ENCODE data around the gene NOP14.
"Not testable (repeated sequence)": the region's sequence is repeated elsewhere in the genome, so short reads cannot be mapped to it uniquely, and the experiment has no call there.

Gene NOP14

DNA sequence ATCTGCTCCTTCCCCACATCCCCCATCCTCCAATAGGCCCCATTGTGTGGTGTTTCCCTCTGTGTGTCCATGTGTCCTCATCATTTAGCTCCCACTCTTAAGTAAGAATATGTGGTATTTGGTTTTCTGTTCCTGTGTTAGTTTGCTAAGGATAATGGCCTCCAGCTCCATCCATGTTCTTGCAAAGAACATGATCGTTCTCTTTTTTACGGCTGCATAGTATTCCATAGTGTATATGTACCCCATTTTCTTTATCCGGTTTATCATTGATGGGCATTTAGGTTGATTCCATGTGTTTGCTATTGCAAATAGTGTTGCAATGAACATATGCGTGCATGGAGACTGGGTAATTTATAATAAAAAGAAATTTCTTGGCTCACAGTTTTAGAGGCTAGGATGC, 31.7 kb upstream of the NOP14 start:
- H3K4me1 ChIP-seq (ENCODE audit: control insufficient read depth in 1 of 2, insufficient read depth in 2 of 2, low read length in 2 of 2) = no peaks in the 10 kb centered on the region
- no peak overlapping the region for H3K4me3 ChIP-seq (ENCODE audit: low read depth, low read length)
- H2AFZ ChIP-seq (ENCODE audit: insufficient read depth, low read length, poor library complexity) = no peak overlapping the region
- no peak overlapping the region for H3K14ac ChIP-seq (ENCODE audit: low read length)
- H3K9ac ChIP-seq (ENCODE audit: low read length) = no peak overlapping the region
- no peaks in the 10 kb centered on the region for H3K27me3 ChIP-seq (ENCODE audit: insufficient read depth, low read length)
- no peak overlapping the region for H4K91ac ChIP-seq (ENCODE audit: low read depth, low read length)
- no peak overlapping the region for H4K8ac ChIP-seq (ENCODE audit: low read depth, low read length)
- H2BK12ac ChIP-seq (ENCODE audit: low read length) = no peak overlapping the region
- no peaks in the 10 kb centered on the region for H3K36me3 ChIP-seq (ENCODE audit: control insufficient read depth in 1 of 2, insufficient read depth in 2 of 2, low read length in 2 of 2)
- H2AK5ac ChIP-seq (ENCODE audit: low read length) = no peak overlapping the region
- H3K4ac ChIP-seq (ENCODE audit: low read depth, low read length) = no peak overlapping the region
- H3K79me2 ChIP-seq (ENCODE audit: control insufficient read depth, insufficient read depth, low read length, poor library complexity) = no peaks in the 10 kb centered on the region
- H3K23ac ChIP-seq (ENCODE audit: low read length) = no peak overlapping the region
- no peaks in the 10 kb centered on the region for H3K9me3 ChIP-seq (ENCODE audit: insufficient read depth, low read depth, low read length)
- WGBS (ENCODE audit: extremely low coverage, insufficient coverage, insufficient read length) = no CpG with 5 or more reads among the region's 4 CpGs
- no peak overlapping the region for H4K12ac ChIP-seq (ENCODE audit: low read depth, low read length)
- no peaks in the 10 kb centered on the region for H3K79me1 ChIP-seq (ENCODE audit: low read length)
- no peak overlapping the region for H3K27ac ChIP-seq (ENCODE audit: low read depth, low read length)
- no peak overlapping the region for H2BK5ac ChIP-seq (ENCODE audit: low read depth, low read length, poor library complexity)
- H3K4me2 ChIP-seq (ENCODE audit: low read length) = no peak overlapping the region
- DNase-seq = no peak
- H3K18ac ChIP-seq (ENCODE audit: low read length) = no peak overlapping the region
- no peak overlapping the region for H2BK120ac ChIP-seq (ENCODE audit: insufficient read depth, low read length, poor library complexity)

DNA sequence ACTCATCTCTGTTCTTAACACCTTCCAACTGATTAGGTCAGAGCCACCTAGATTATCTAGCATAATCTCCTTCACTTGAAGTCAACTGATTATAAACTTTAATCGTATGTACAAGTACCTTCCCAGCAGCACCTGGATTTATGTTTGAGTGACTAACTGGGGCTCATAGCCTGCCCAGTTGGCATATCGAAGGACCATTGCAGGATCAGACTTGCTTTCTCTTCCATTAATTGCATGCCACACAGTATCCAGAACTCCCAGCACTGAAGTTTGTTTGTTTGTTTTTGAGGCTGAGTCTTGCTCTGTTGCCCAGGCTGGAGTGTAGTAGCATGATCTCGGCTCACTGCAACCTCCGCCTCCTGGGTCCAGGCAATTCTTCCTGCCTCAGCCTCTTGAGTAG, 28.0 kb upstream of the NOP14 start:
- H3K14ac ChIP-seq (ENCODE audit: low read length) = no peak overlapping the region

DNA sequence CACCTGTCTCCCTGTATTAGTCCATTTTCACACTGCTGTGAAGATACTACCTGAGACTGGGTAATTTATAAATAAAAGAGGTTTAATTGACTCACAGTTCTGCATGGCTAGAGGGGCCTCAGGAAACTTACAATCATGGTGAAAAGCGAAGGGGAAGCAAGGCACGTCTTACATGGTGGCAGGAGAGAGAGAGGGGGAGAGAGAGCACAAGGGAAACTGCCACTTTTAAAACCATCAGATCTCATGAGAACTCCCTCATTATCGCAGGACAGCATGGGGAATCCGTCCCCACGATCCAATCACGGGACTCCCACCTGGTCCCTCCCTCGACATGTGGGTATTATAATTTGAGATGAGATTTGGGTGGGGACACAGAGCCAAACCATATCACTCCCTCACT, 20.5 kb upstream of the NOP14 start:
- H3K4ac ChIP-seq (ENCODE audit: low read depth, low read length); H3K36me3 ChIP-seq (ENCODE audit: control insufficient read depth in 1 of 2, insufficient read depth in 2 of 2, low read length in 2 of 2); H3K18ac ChIP-seq (ENCODE audit: low read length); H3K27ac ChIP-seq (ENCODE audit: low read depth, low read length); H2BK120ac ChIP-seq (ENCODE audit: insufficient read depth, low read length, poor library complexity); H3K79me2 ChIP-seq (ENCODE audit: control insufficient read depth, insufficient read depth, low read length, poor library complexity); H3K27me3 ChIP-seq (ENCODE audit: insufficient read depth, low read length); H3K23ac ChIP-seq (ENCODE audit: low read length); H3K14ac ChIP-seq (ENCODE audit: low read length); H3K4me2 ChIP-seq (ENCODE audit: low read length); H3K4me3 ChIP-seq (ENCODE audit: low read depth, low read length); H2AK5ac ChIP-seq (ENCODE audit: low read length); DNase-seq; H3K4me1 ChIP-seq (ENCODE audit: control insufficient read depth in 1 of 2, insufficient read depth in 2 of 2, low read length in 2 of 2); H2BK12ac ChIP-seq (ENCODE audit: low read length); H2BK5ac ChIP-seq (ENCODE audit: low read depth, low read length, poor library complexity); H4K12ac ChIP-seq (ENCODE audit: low read depth, low read length); H3K9ac ChIP-seq (ENCODE audit: low read length); H4K8ac ChIP-seq (ENCODE audit: low read depth, low read length); H4K91ac ChIP-seq (ENCODE audit: low read depth, low read length); H2AFZ ChIP-seq (ENCODE audit: insufficient read depth, low read length, poor library complexity); H3K79me1 ChIP-seq (ENCODE audit: low read length): not testable (repeated sequence)
- no CpG with 5 or more reads among the region's 7 CpGs for WGBS (ENCODE audit: extremely low coverage, insufficient coverage, insufficient read length)
- H3K9me3 ChIP-seq (ENCODE audit: insufficient read depth, low read depth, low read length) = peaks cover 11% of the 10 kb centered on the region

More for the DNA sequence above, 28.0 kb upstream of the NOP14 start:
- H3K9ac ChIP-seq (ENCODE audit: low read length) = no peak overlapping the region
- H3K79me2 ChIP-seq (ENCODE audit: control insufficient read depth, insufficient read depth, low read length, poor library complexity) = no peaks in the 10 kb centered on the region
- no peaks in the 10 kb centered on the region for H3K4me1 ChIP-seq (ENCODE audit: control insufficient read depth in 1 of 2, insufficient read depth in 2 of 2, low read length in 2 of 2)
- H2BK12ac ChIP-seq (ENCODE audit: low read length) = no peak overlapping the region
- H3K27me3 ChIP-seq (ENCODE audit: insufficient read depth, low read length) = no peaks in the 10 kb centered on the region
- H3K18ac ChIP-seq (ENCODE audit: low read length) = no peak overlapping the region
- H4K8ac ChIP-seq (ENCODE audit: low read depth, low read length) = no peak overlapping the region
- no peaks in the 10 kb centered on the region for H3K36me3 ChIP-seq (ENCODE audit: control insufficient read depth in 1 of 2, insufficient read depth in 2 of 2, low read length in 2 of 2)
- no peak overlapping the region for H2BK120ac ChIP-seq (ENCODE audit: insufficient read depth, low read length, poor library complexity)
- H3K27ac ChIP-seq (ENCODE audit: low read depth, low read length) = no peak overlapping the region
- no peak overlapping the region for H3K4me2 ChIP-seq (ENCODE audit: low read length)
- no peaks in the 10 kb centered on the region for H3K9me3 ChIP-seq (ENCODE audit: insufficient read depth, low read depth, low read length)
- H2BK5ac ChIP-seq (ENCODE audit: low read depth, low read length, poor library complexity) = no peak overlapping the region
- H2AFZ ChIP-seq (ENCODE audit: insufficient read depth, low read length, poor library complexity) = no peak overlapping the region
- no peak overlapping the region for H4K91ac ChIP-seq (ENCODE audit: low read depth, low read length)
- H3K79me1 ChIP-seq (ENCODE audit: low read length) = no peaks in the 10 kb centered on the region
- no peak overlapping the region for H4K12ac ChIP-seq (ENCODE audit: low read depth, low read length)
- WGBS (ENCODE audit: extremely low coverage, insufficient coverage, insufficient read length) = no CpG with 5 or more reads among the region's 4 CpGs
- no peak overlapping the region for H3K4ac ChIP-seq (ENCODE audit: low read depth, low read length)
- no peak overlapping the region for H3K23ac ChIP-seq (ENCODE audit: low read length)
- no peak overlapping the region for H3K4me3 ChIP-seq (ENCODE audit: low read depth, low read length)
- no peak for DNase-seq
- no peak overlapping the region for H2AK5ac ChIP-seq (ENCODE audit: low read length)

DNA sequence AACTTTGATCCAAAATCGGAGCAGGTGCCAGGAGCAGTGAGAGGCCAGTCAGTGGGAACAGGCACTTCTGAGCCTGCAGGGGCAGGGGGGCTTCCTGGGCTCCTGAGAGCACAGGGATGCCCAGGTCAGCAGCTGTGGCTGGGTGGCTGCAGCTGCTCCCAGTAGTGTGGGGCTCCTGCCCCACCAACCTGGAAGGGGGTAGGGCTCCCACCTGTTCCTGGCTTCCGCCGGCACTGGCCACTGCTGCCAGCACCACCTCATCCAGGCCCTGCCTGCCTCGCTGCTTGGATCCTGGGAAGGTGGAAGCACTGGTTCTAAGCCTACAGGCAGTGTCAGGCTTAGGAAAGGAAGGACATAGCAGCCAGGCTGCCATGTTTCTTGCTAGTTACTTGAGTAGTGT, 18.8 kb upstream of the NOP14 start:
- no peak overlapping the region for H4K91ac ChIP-seq (ENCODE audit: low read depth, low read length)
- no peak overlapping the region for H3K4me3 ChIP-seq (ENCODE audit: low read depth, low read length)
- no peaks in the 10 kb centered on the region for H3K27me3 ChIP-seq (ENCODE audit: insufficient read depth, low read length)
- no peak overlapping the region for H3K4me2 ChIP-seq (ENCODE audit: low read length)
- H3K36me3 ChIP-seq (ENCODE audit: control insufficient read depth in 1 of 2, insufficient read depth in 2 of 2, low read length in 2 of 2) = no peaks in the 10 kb centered on the region
- H4K8ac ChIP-seq (ENCODE audit: low read depth, low read length) = no peak overlapping the region
- H3K4me1 ChIP-seq (ENCODE audit: control insufficient read depth in 1 of 2, insufficient read depth in 2 of 2, low read length in 2 of 2) = peaks cover 0 to 4% of the 10 kb centered on the region in 2 experiments
- H3K9me3 ChIP-seq (ENCODE audit: insufficient read depth, low read depth, low read length) = peaks cover 11% of the 10 kb centered on the region
- no peak overlapping the region for H2BK120ac ChIP-seq (ENCODE audit: insufficient read depth, low read length, poor library complexity)
- H2BK5ac ChIP-seq (ENCODE audit: low read depth, low read length, poor library complexity) = no peak overlapping the region
- WGBS (ENCODE audit: extremely low coverage, insufficient coverage, insufficient read length) = no CpG with 5 or more reads among the region's 4 CpGs
- no peaks in the 10 kb centered on the region for H3K79me1 ChIP-seq (ENCODE audit: low read length)
- H3K9ac ChIP-seq (ENCODE audit: low read length) = no peak overlapping the region
- H2AFZ ChIP-seq (ENCODE audit: insufficient read depth, low read length, poor library complexity) = no peak overlapping the region
- H2BK12ac ChIP-seq (ENCODE audit: low read length) = no peak overlapping the region
- no peak overlapping the region for H3K14ac ChIP-seq (ENCODE audit: low read length)
- H3K27ac ChIP-seq (ENCODE audit: low read depth, low read length) = no peak overlapping the region
- no peak overlapping the region for H3K23ac ChIP-seq (ENCODE audit: low read length)
- no peak overlapping the region for H4K12ac ChIP-seq (ENCODE audit: low read depth, low read length)
- no peak overlapping the region for H2AK5ac ChIP-seq (ENCODE audit: low read length)
- H3K4ac ChIP-seq (ENCODE audit: low read depth, low read length) = no peak overlapping the region
- no peak for DNase-seq
- no peak overlapping the region for H3K18ac ChIP-seq (ENCODE audit: low read length)
- H3K79me2 ChIP-seq (ENCODE audit: control insufficient read depth, insufficient read depth, low read length, poor library complexity) = no peaks in the 10 kb centered on the region
